GM12878 (cell line): Measurements from ENCODE around the gene DCAF12.

Experiments
- ATF3 ChIP-seq: IDR thresholded peaks from 2 replicates; pipeline ENCODE4 v1.6.1; 2011; ENCODE audit warnings: low read depth, mild to moderate bottlenecking, low read length, moderate library complexity, borderline replicate concordance; ENCODE audit errors: extremely low read depth
- NBN ChIP-seq: fragments of 450-650 bp; IDR thresholded peaks from 2 replicates; pipeline ENCODE4 v1.6.1; 2016
- RAD21 ChIP-seq: IDR thresholded peaks from 2 replicates; pipeline ENCODE4 v1.6.1; 2011; ENCODE audit warnings: mild to moderate bottlenecking, low read depth, low read length, moderate library complexity; ENCODE audit not compliant: insufficient read depth
- TF ChIP-seq, protein P1 (sequence below), 3 experiments: IDR thresholded peaks in 2 of 3; conservative IDR thresholded peaks in 1 of 3; 2 replicates each; pipeline ENCODE4 v1.5.1; 2011; ENCODE audit warnings: low read depth in 3 of 3, low read length in 3 of 3, mild to moderate bottlenecking in 3 of 3, control low read depth in 2 of 3, moderate library complexity in 2 of 3, inconsistent platforms in 1 of 3, mixed read lengths in 1 of 3; ENCODE audit not compliant: control insufficient read depth in 2 of 3, insufficient read depth in 1 of 3; ENCODE audit errors: extremely low read depth in 1 of 3

DNA sequence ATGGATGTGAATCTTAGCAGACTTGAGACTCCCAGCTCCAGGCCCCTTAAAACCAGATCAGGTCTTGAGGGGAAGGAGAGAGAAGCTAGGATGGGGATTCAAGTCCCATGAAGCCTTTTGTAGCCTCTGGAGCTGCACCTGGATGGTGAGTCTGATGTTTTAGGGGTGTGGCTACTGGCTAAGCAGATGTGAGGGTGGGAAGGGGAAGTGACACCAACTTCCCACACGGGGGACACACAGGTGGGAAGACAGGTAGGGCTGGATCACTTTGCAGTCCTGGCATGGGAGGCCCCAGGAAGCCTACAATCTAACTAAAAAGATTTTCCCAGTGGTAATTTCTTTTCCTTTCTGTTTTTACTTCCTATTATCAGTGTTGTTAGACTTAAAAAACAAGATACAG is 39.1 kb downstream of the DCAF12 start:
- TF ChIP-seq NBN (no peak), RAD21 (no peak), ATF3 (no peak)
- TF ChIP-seq, protein P1, sequence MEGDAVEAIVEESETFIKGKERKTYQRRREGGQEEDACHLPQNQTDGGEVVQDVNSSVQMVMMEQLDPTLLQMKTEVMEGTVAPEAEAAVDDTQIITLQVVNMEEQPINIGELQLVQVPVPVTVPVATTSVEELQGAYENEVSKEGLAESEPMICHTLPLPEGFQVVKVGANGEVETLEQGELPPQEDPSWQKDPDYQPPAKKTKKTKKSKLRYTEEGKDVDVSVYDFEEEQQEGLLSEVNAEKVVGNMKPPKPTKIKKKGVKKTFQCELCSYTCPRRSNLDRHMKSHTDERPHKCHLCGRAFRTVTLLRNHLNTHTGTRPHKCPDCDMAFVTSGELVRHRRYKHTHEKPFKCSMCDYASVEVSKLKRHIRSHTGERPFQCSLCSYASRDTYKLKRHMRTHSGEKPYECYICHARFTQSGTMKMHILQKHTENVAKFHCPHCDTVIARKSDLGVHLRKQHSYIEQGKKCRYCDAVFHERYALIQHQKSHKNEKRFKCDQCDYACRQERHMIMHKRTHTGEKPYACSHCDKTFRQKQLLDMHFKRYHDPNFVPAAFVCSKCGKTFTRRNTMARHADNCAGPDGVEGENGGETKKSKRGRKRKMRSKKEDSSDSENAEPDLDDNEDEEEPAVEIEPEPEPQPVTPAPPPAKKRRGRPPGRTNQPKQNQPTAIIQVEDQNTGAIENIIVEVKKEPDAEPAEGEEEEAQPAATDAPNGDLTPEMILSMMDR (IDR thresholded peaks at IDR 0.05 in 2 of 3, conservative IDR thresholded peaks at IDR 0.05 in 1 of 3; ENCODE audit: control insufficient read depth in 2 of 3, extremely low read depth in 1 of 3, insufficient read depth in 1 of 3, low read depth in 3 of 3, low read length in 3 of 3): no peak
